GM21529 (cell line): Measurements from ENCODE around the gene CDSN.

Experiments used
- ATAC-seq: cut with Tn5 transposase; IDR thresholded peaks from one replicate; pipeline ENCODE4 v1.9.1; 2021; ENCODE audit not compliant: unreplicated experiment

The CDSN gene, protein sequence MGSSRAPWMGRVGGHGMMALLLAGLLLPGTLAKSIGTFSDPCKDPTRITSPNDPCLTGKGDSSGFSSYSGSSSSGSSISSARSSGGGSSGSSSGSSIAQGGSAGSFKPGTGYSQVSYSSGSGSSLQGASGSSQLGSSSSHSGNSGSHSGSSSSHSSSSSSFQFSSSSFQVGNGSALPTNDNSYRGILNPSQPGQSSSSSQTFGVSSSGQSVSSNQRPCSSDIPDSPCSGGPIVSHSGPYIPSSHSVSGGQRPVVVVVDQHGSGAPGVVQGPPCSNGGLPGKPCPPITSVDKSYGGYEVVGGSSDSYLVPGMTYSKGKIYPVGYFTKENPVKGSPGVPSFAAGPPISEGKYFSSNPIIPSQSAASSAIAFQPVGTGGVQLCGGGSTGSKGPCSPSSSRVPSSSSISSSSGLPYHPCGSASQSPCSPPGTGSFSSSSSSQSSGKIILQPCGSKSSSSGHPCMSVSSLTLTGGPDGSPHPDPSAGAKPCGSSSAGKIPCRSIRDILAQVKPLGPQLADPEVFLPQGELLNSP

GRCh38 chr6:31120151-31120915, at the start of gene CDSN:
Gene CDSN (minus strand): TSS chr6:31120446. CDS start chr6:31120419, 27 bp downstream.
- ATAC-seq: no peak

GRCh38 chr6:31169123-31169857, 49.0 kb upstream of the CDSN start:
- ATAC-seq: no peak

DNA sequence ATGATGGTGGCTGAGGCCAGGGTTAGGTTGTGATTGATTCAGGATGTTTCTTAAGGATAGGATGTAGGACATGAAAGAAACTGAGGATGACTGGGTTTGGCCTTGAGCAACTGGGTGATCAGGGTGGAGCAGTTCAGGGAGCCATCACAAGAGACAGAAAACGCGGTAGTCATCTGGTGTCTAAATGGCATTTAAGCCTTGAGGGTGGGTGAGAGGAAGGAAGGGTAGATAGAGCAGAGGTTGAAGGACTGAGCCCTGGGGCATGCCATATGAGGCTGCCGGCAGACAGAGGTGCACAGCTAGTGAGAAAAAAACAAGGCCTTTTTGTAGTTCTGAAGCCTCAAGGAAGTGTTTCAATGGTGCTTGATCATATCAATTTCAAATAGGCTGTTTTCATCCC, 48.4 kb upstream of the CDSN start:
- no peak for ATAC-seq

DNA sequence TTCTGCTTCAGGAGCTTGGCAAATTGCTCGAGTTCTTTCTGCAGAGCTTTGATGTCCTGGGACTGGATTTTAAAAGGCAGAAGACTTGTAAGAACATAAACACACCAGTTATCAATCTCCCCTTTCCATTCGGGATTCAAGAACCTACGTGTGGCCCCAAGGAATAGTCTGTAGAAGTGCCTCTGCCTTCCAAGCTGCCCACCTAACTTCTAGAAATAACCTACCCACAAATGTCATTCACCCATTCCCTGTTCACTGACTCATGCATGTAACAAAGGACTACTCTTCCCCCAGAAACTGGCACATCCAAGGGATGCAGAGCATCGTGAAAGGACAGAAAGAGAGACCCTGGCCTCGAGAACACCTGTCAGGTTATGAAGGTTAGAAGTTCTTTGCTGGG, 45.7 kb upstream of the CDSN start:
- ATAC-seq: no peak

DNA sequence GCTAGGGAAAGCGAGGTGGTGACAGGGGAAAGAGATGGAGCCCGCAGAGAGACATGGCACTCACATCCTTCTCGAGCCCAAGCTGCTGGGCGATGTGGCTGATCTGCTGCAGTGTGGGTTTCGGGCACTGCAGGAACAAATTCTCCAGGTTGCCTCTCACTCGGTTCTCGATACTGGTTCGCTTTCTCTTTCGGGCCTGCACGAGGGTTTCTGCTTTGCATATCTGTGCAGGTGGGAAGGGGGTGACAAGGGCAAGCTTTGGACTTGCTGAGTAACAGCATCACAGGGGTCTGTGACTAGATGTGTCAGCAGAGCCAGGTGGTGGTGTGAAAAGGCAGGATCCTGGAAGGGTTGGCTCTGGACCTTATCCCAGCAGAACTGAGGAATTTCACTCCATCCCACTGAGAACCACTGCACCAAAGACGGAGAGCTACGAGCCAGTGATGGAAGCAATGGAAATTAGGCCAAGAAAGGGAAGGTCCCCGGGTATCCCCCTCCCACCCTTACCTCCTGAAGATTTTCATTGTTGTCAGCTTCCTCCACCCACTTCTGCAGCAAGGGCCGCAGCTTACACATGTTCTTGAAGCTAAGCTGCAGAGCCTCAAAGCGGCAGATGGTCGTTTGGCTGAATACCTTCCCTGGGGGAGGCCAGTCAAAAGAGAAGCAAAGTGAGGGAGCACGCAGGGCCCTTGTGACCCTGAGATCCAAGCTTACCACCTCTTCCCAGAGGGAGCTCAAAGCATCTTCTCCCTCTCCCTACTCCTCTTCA, 45.0 kb upstream of the CDSN start:
- peak; percentile 76 for ATAC-seq

GRCh38 chr6:31164475-31165063, 44.3 kb upstream of the CDSN start:
- ATAC-seq: peak; percentile 4

GRCh38 chr6:31163922-31164321, 43.7 kb upstream of the CDSN start:
- ATAC-seq: no peak

- no peak for ATAC-seq
Observed at GRCh38 chr6:31162463-31163165, 42.4 kb upstream of the CDSN start.

- ATAC-seq: no peak
Observed at GRCh38 chr6:31161216-31162126, 41.2 kb upstream of the CDSN start.

- no peak for ATAC-seq
Observed at GRCh38 chr6:31158863-31159855, 38.9 kb upstream of the CDSN start.

GRCh38 chr6:31158140-31158862, 38.1 kb upstream of the CDSN start, which contains the start of gene TCF19:
Gene TCF19 (plus strand): TSS chr6:31158589. CDS start chr6:31159470, 881 bp downstream.
- ATAC-seq: peak; percentile 82

DNA sequence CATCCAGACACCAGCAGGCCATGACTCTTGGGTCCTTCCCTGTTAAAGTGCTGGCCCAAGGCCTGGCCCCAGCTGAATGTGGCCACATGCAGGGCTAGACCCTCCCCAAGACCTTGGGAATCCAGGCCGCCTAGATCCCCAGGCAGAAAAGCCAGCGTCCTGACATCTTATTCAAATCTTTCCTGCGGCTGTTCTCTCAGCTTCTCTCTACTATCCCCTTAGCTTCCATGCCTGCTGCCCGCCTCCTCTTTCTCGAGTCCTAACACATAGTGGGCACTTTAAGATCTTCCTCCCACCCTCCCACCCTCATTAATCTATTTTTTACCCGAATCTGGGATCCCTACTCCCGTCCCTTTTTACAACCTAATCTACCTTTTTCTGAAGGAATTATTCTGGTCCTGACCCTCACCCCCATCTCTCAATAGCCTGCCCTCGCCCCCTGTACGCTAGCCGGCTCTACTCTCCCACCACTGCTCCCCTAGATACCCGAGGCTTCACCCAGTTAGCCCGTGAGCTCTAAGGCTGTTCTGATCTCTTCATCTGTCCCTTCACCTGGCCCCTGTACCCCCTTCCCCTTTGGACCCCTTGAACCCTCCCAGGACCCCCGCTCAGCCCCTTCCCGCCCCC, 37.4 kb upstream of the CDSN start, which contains the start of gene CCHCR1:
Gene CCHCR1 (minus strand): TSS at position 290 of the 627 bp plus-strand sequence. CDS start 202 bp downstream, at position 88.
- ATAC-seq: peak; percentile 14

DNA sequence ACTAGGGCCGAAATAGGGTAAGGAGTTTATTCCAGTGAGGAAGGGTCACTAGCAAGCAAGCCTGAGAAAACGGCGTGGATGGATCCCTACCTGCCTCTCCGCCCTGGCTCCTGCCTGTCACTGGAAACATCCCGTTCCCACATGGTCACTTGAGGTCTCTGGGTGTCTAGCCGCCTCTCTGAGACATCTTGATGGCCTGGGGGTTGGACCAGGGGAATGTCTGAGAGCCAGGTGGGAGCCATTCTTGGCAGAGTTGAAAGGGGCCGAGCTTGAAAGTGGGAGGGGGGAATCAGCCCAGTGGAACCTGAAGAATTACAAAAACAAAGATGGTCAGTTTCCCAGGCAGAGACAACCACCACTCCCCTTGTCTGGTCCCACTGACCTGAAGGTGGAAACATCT, 36.4 kb upstream of the CDSN start:
- no peak for ATAC-seq

- ATAC-seq: no peak
Observed at GRCh38 chr6:31154436-31154835, 34.2 kb upstream of the CDSN start.

- no peak for ATAC-seq
Observed at GRCh38 chr6:31152781-31153180, 32.5 kb upstream of the CDSN start.
